ENCODE data around the gene PARM1. TPM values are rescaled to one million over a fixed set of nuclear protein-coding genes. Genes with fewer than 3 reads are reported as not detected.
A peak's percentile ranks its signal among the peaks of the same experiment; 100 is the strongest.

The PARM1 gene
- polyA plus RNA-seq, 1 of the 3 experiments (the other 2 are of a cell fraction): not detected

DNA sequence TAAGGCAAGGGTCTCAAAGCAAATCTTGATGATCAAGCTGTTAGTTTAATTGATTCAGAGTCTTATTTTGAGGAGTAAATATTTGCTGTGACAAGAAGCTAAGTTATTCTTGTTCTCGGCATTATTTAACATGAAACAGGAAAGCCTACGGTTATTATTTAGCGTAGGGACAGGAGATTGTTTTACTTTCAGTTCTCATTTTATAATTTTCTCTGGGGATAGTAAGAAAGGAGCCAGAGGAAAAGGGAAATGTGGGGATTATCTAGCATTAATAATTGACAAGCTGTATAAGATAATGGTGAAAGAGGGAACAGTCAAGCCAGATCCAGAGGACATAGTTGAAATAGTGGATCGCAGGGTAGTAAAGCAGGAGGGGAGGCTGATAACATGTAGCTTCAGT is 39.7 kb upstream of the PARM1 start:
- Histone ChIP-seq H2AFZ (ENCODE audit: low read depth) (peak overlapping the region; percentile 78; the same call in 1 of the 2 replicates), H3K4me1 (ENCODE audit: control insufficient read depth in 1 of 2, insufficient read depth in 2 of 2, low read depth in 1 of 2, low read length in 1 of 2) (no peaks in the 10 kb centered on the region), H4K20me1 (ENCODE audit: insufficient read depth) (no peaks in the 10 kb centered on the region), H3K9me3 (no peaks in the 10 kb centered on the region), H3F3A (replicated peaks; ENCODE audit: insufficient read depth) (no peaks in the 10 kb centered on the region), H3K9ac (no peak overlapping the region), H3K79me2 (ENCODE audit: insufficient read depth) (no peaks in the 10 kb centered on the region), H3K27me3 (ENCODE audit: insufficient read depth) (peaks cover 6% of the 10 kb centered on the region; the same call in 1 of the 2 replicates), H3K4me2 (peak overlapping the region; percentile 65), H3K36me3 (replicated peaks in 1 of 2; ENCODE audit: control insufficient read depth in 1 of 2, insufficient read depth in 2 of 2, low read length in 1 of 2) (no peaks in the 10 kb centered on the region), H3K4me3 (ENCODE audit: low read depth in 2 of 2, low read length in 1 of 2) (peak overlapping the region; percentile 33 to 52; a peak in 3 of 4 replicates), H3K9me2 (no peaks in the 10 kb centered on the region), H3K27ac (ENCODE audit: low read depth in 2 of 2, low read length in 1 of 2) (no peak overlapping the region)
- POLR2A ChIA-PET: no interaction called here
- no peak for DNase-seq
- TF ChIP-seq SMC3 (IDR thresholded peaks at IDR 0.05; ENCODE audit: low read depth, low read length): no peak
- TF ChIP-seq RCOR1 (IDR thresholded peaks at IDR 0.05; ENCODE audit: low read length): no peak
- TF ChIP-seq MXI1 (IDR thresholded peaks at IDR 0.05; ENCODE audit: low read depth, low read length): no peak
- no peak for TF ChIP-seq RAD21 (IDR thresholded peaks at IDR 0.05; ENCODE audit: low read length)
- TF ChIP-seq REST (IDR thresholded peaks at IDR 0.05; ENCODE audit: low read depth, low read length): no peak
- TF ChIP-seq TAF1 (IDR thresholded peaks at IDR 0.05; ENCODE audit: borderline replicate concordance, low read depth, low read length): no peak
- CTCF ChIA-PET: interaction anchor here (1.9 kb wide), 1 partner anchor 19 kb away, joined by 6 read pairs; no protein-coding TSS in a partner anchor
- WGBS (ENCODE audit: low lambda C conversion rate): 12% methylated on average over 4 of the region's 4 CpGs

GRCh38 chr4:74896595-74896994 is 36.3 kb upstream of the PARM1 start:
- no peak overlapping the region for H3K4me2 ChIP-seq
- H3K9me3 ChIP-seq: no peaks in the 10 kb centered on the region
- no peaks in the 10 kb centered on the region for H3K36me3 ChIP-seq (replicated peaks in 1 of 2; ENCODE audit: control insufficient read depth in 1 of 2, insufficient read depth in 2 of 2, low read length in 1 of 2)
- 7% methylated on average over 3 of the region's 3 CpGs for WGBS (ENCODE audit: low lambda C conversion rate)
- no peak for TF ChIP-seq REST (IDR thresholded peaks at IDR 0.05; ENCODE audit: low read depth, low read length)
- no peak for TF ChIP-seq USF2 (IDR thresholded peaks at IDR 0.05; ENCODE audit: borderline replicate concordance, low read depth, low read length)
- TF ChIP-seq JUND (IDR thresholded peaks at IDR 0.05): no peak
- TF ChIP-seq GABPA (IDR thresholded peaks at IDR 0.05; ENCODE audit: low read depth): no peak
- no peak for TF ChIP-seq CTCF (IDR thresholded peaks at IDR 0.05)
- TF ChIP-seq YY1 (IDR thresholded peaks at IDR 0.05; ENCODE audit: low read depth): no peak
- TF ChIP-seq MEF2A (IDR thresholded peaks at IDR 0.05; ENCODE audit: borderline replicate concordance, low read depth): no peak
- TF ChIP-seq, protein P1, sequence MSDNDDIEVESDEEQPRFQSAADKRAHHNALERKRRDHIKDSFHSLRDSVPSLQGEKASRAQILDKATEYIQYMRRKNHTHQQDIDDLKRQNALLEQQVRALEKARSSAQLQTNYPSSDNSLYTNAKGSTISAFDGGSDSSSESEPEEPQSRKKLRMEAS (IDR thresholded peaks at IDR 0.05; ENCODE audit: low read depth): no peak
- no peak for TF ChIP-seq POLR2AphosphoS5 (IDR thresholded peaks at IDR 0.05; ENCODE audit: low read depth, low read length)
- no peak for TF ChIP-seq NRF1 (IDR thresholded peaks at IDR 0.05; ENCODE audit: low read depth, low read length)
- no peak for TF ChIP-seq GATA2 (CRISPR knock-in tag; IDR thresholded peaks at IDR 0.05)
- no peak for TF ChIP-seq SIN3A (IDR thresholded peaks at IDR 0.05; ENCODE audit: borderline replicate concordance, low read depth, low read length)
- H2AFZ ChIP-seq (ENCODE audit: low read depth): no peak overlapping the region
- H3F3A ChIP-seq (replicated peaks; ENCODE audit: insufficient read depth): no peaks in the 10 kb centered on the region
- no peaks in the 10 kb centered on the region for H3K4me1 ChIP-seq (ENCODE audit: control insufficient read depth in 1 of 2, insufficient read depth in 2 of 2, low read depth in 1 of 2, low read length in 1 of 2)
- ChIA-PET CTCF (interaction anchor here (1.6 kb wide), 1 partner anchor 22 kb away, joined by 3 read pairs; no protein-coding TSS in a partner anchor), POLR2A (no interaction called here)
- H3K79me2 ChIP-seq (ENCODE audit: insufficient read depth): no peaks in the 10 kb centered on the region
- DNase-seq: no peak
- H4K20me1 ChIP-seq (ENCODE audit: insufficient read depth): no peaks in the 10 kb centered on the region
- H3K4me3 ChIP-seq (ENCODE audit: low read depth in 2 of 2, low read length in 1 of 2): no peak overlapping the region
- H3K9ac ChIP-seq: no peak overlapping the region
- H3K27ac ChIP-seq (ENCODE audit: low read depth in 2 of 2, low read length in 1 of 2): no peak overlapping the region
- peaks cover 6% of the 10 kb centered on the region; the same call in 1 of the 2 replicates for H3K27me3 ChIP-seq (ENCODE audit: insufficient read depth)
- H3K9me2 ChIP-seq: no peaks in the 10 kb centered on the region
